GM18520 (cell line): ENCODE measurements around the gene SNIP1.
"Not testable (repeated sequence)": the region's sequence is repeated elsewhere in the genome, so short reads cannot be mapped to it uniquely, and the experiment has no call there.

Experiments
- ATAC-seq: cut with Tn5 transposase; IDR thresholded peaks from one replicate; pipeline ENCODE4 v1.9.1; 2021; ENCODE audit not compliant: unreplicated experiment

Gene SNIP1

GRCh38 chr1:37553927-37554808, at the start of gene SNIP1:
SNIP1 (minus strand) TSS chr1:37554293; CDS start chr1:37554229, 64 bp downstream.
- peak; percentile 61 for ATAC-seq

GRCh38 chr1:37602750-37603694, 48.9 kb upstream of the SNIP1 start:
- no peak for ATAC-seq

GRCh38 chr1:37601441-37601840, 47.3 kb upstream of the SNIP1 start:
- ATAC-seq, result no peak

- no peak for ATAC-seq
These were observed 45.8 kb upstream of the SNIP1 start for GRCh38 chr1:37599940-37600339.

- no peak for ATAC-seq
These were observed 42.1 kb upstream of the SNIP1 start for GRCh38 chr1:37596182-37596667.

GRCh38 chr1:37595440-37596181, 41.5 kb upstream of the SNIP1 start, which contains the start of gene GNL2:
GNL2 (minus strand) TSS chr1:37595937; CDS start chr1:37595822, 115 bp downstream.
- ATAC-seq, result peak; percentile 92

GRCh38 chr1:37593726-37594125, 39.6 kb upstream of the SNIP1 start:
- no peak for ATAC-seq

- no peak for ATAC-seq
These were observed 34.8 kb upstream of the SNIP1 start for GRCh38 chr1:37588939-37589338.

GRCh38 chr1:37584544-37584943, 30.5 kb upstream of the SNIP1 start:
- not testable (repeated sequence) for ATAC-seq

- ATAC-seq, result no peak
These were observed 21.6 kb upstream of the SNIP1 start for GRCh38 chr1:37575692-37576091.

- no peak for ATAC-seq
These were observed 20.9 kb upstream of the SNIP1 start for GRCh38 chr1:37574834-37575480.

GRCh38 chr1:37570528-37571334, 16.6 kb upstream of the SNIP1 start:
- ATAC-seq, result no peak

- ATAC-seq, result no peak
These were observed 12.9 kb upstream of the SNIP1 start for GRCh38 chr1:37567023-37567422.

GRCh38 chr1:37564892-37565291, 10.8 kb upstream of the SNIP1 start:
- no peak for ATAC-seq

- ATAC-seq, result no peak
These were observed 8.9 kb upstream of the SNIP1 start for GRCh38 chr1:37562984-37563383.

GRCh38 chr1:37561133-37562132, 7.3 kb upstream of the SNIP1 start:
- ATAC-seq, result no peak

- no peak for ATAC-seq
These were observed 6.5 kb upstream of the SNIP1 start for GRCh38 chr1:37560401-37561132.
